GM12875 (cell line): Measurements from ENCODE around the gene TP53.

Experiments
- H3K4me3 ChIP-seq: one replicate; pipeline ENCODE4 v1.5.1; 2011; ENCODE audit warnings: low read depth, low read length, control low read depth
- TF ChIP-seq, protein P1 (sequence below): IDR thresholded peaks from 2 replicates; pipeline ENCODE4 v1.5.1; 2011; ENCODE audit warnings: low read depth, mild to moderate bottlenecking, control low read depth, inconsistent platforms, low read length, moderate library complexity, borderline replicate concordance; ENCODE audit not compliant: insufficient read depth

The TP53 gene

DNA sequence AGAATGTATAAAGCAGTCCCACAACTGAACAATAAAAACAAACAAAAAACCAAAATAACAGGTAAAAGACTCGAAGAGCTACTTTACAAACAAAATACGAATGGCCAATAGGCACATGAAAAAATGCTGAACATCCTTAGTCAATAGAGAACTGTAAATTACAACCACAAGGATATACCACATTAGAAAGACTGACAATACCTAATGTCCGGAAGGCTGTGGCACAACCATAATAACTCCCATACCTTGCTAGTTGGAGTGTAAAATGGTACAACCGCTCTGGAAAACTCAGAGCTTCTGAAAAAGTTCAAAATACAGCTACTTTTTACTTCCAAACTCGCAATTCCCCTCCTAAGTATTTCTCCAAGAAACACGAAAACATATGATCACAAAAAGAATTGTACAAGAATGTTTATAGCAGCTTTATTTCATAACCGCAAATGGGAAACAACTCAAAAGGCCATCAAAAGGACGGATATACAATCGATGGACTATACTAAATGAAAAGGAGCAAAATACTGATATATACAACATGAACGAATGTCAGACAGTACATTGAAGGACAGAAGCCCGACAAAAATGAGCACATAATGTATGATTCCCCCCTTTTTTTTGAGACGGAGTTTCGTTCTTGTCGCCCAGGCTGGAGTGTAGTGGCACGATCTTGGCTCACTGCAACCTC is 2.3 kb downstream of the TP53 start:
- peak overlapping the region; percentile 84 for H3K4me3 ChIP-seq
- TF ChIP-seq, protein P1, sequence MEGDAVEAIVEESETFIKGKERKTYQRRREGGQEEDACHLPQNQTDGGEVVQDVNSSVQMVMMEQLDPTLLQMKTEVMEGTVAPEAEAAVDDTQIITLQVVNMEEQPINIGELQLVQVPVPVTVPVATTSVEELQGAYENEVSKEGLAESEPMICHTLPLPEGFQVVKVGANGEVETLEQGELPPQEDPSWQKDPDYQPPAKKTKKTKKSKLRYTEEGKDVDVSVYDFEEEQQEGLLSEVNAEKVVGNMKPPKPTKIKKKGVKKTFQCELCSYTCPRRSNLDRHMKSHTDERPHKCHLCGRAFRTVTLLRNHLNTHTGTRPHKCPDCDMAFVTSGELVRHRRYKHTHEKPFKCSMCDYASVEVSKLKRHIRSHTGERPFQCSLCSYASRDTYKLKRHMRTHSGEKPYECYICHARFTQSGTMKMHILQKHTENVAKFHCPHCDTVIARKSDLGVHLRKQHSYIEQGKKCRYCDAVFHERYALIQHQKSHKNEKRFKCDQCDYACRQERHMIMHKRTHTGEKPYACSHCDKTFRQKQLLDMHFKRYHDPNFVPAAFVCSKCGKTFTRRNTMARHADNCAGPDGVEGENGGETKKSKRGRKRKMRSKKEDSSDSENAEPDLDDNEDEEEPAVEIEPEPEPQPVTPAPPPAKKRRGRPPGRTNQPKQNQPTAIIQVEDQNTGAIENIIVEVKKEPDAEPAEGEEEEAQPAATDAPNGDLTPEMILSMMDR: no peak

DNA sequence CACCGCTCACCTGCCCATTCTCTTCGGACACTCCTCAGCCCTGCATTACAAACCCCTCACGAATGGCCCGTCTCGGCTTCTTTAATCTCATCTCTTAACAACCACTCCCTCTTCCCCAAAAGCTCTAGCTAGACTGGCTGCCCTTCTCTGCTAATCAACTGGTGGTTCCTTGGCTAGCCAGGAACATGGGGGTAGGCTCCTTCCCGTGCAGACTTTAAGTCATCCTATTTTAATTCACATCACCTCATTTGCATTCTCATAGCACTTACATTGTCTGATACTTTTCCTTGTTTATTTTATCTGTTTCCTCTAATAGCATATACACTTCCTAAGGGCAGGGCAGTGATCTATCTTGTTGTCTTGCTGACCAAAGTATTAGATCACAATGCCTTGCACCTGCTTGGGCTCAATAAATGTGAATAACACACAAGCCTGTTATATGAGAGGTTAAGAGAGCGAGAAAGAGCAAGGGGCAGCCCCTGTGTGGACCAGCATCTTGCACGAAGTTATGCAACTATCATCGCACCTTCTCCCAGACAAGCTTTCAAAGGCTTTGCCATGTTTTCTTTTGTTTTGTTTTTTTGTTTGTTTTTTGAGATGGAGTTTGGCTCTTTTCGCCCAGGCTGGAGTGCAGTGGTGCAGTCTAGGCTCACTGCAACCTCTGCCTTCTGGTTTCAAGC is 9.8 kb downstream of the TP53 start:
- H3K4me3 ChIP-seq: no peak overlapping the region
- TF ChIP-seq, protein P1: no peak

DNA sequence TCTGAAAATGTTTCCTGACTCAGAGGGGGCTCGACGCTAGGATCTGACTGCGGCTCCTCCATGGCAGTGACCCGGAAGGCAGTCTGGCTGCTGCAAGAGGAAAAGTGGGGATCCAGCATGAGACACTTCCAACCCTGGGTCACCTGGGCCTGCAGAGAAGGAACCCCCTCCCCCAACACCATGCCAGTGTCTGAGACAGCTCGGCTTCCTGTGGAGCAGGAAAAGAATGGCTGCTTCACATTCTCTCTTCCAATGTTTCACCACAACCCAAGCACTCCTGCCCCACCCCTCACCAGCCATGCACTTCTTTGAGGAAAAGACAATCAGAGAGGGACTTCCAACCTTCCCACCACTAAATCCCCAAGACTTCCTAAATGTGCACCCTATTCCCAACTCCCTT is 10.8 kb downstream of the TP53 start:
- TF ChIP-seq, protein P1: no peak
- H3K4me3 ChIP-seq: no peak overlapping the region

GRCh38 chr17:7674934-7675333 is 12.4 kb downstream of the TP53 start:
- TF ChIP-seq, protein P1: no peak

GRCh38 chr17:7673239-7673638 is 14.1 kb downstream of the TP53 start:
- TF ChIP-seq, protein P1: peak; percentile 49; the same call in 1 of the 2 replicates

More at GRCh38 chr17:7674934-7675333, 12.4 kb downstream of the TP53 start:
- no peak overlapping the region for H3K4me3 ChIP-seq

DNA sequence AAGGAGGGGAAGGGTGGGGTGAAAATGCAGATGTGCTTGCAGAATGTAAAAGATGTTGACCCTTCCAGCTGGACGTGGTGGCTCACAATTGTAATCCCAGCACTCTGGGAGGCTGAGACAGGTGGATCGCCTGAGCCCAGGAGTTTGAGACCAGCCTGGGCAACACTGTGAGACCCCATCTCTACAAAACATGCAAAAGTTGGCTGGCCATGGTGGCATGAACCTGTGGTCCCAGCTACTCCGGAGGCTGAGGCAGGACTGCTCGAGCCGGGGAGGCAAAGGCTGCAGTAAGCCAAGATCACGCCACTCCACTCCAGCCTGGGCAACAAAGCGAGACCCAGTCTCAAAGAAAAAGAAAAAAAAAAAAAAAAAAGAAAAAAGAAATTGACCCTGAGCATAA is 18.8 kb downstream of the TP53 start:
- TF ChIP-seq, protein P1: no peak
- H3K4me3 ChIP-seq: no peak overlapping the region

More at GRCh38 chr17:7673239-7673638, 14.1 kb downstream of the TP53 start:
- H3K4me3 ChIP-seq: no peak overlapping the region
